Endodermal cell (in vitro differentiated cells): ENCODE results near the gene KIF26B. TPM values are rescaled to one million over a fixed set of nuclear protein-coding genes. Genes with fewer than 3 reads are reported as not detected.

Experiments
- DNase-seq: peaks from one replicate; pipeline ENCODE4 v3.0.0-alpha.2; 2017
- H3K27ac ChIP-seq: 2 replicates; pipeline ENCODE4 v1.5.1; 2013; ENCODE audit warnings: mild to moderate bottlenecking, low read depth, low read length, moderate library complexity
- H3K27me3 ChIP-seq: 2 replicates; pipeline ENCODE4 v1.6.1; 2013; ENCODE audit warnings: mild to moderate bottlenecking, low read length, moderate library complexity; ENCODE audit not compliant: insufficient read depth, control insufficient read depth, poor library complexity, severe bottlenecking
- H3K36me3 ChIP-seq: 2 replicates; pipeline ENCODE4 v1.7.0; 2013; ENCODE audit warnings: mild to moderate bottlenecking, low read length, moderate library complexity; ENCODE audit not compliant: control insufficient read depth, insufficient read depth
- H3K4me1 ChIP-seq: one replicate; pipeline ENCODE4 v1.7.0; 2013; ENCODE audit warnings: low read length; ENCODE audit not compliant: control insufficient read depth, insufficient read depth
- H3K4me3 ChIP-seq: 2 replicates; pipeline ENCODE4 v1.5.1; 2013; ENCODE audit warnings: mild to moderate bottlenecking, low read length, moderate library complexity
- H3K9ac ChIP-seq: 2 replicates; pipeline ENCODE4 v1.6.1; 2013; ENCODE audit warnings: mild to moderate bottlenecking, low read length, moderate library complexity; ENCODE audit not compliant: poor library complexity, severe bottlenecking; ENCODE audit errors: extremely low read depth
- H3K9me3 ChIP-seq: 2 replicates; pipeline ENCODE4 v1.6.1; 2013; ENCODE audit warnings: mild to moderate bottlenecking, low read length, moderate library complexity; ENCODE audit not compliant: control insufficient read depth
- H3K27ac Mint-ChIP-seq: 2 replicates; pipeline ENCODE4 v1.8.0; 2020; ENCODE audit warnings: mixed read lengths
- H3K27me3 Mint-ChIP-seq: 2 replicates; pipeline ENCODE4 v1.8.0; 2021; ENCODE audit warnings: mild to moderate bottlenecking, mixed read lengths; ENCODE audit not compliant: insufficient read depth
- H3K36me3 Mint-ChIP-seq: 2 replicates; pipeline ENCODE4 v1.8.0; 2020; ENCODE audit warnings: low read depth, mixed read lengths
- H3K4me1 Mint-ChIP-seq: 2 replicates; pipeline ENCODE4 v1.8.0; 2020; ENCODE audit warnings: mixed read lengths
- H3K4me3 Mint-ChIP-seq: 2 replicates; pipeline ENCODE4 v1.8.0; 2020; ENCODE audit warnings: mild to moderate bottlenecking, moderate library complexity, mixed read lengths
- H3K9me3 Mint-ChIP-seq: 2 replicates; pipeline ENCODE4 v1.8.0; 2020; ENCODE audit warnings: mild to moderate bottlenecking, mixed read lengths
- WGBS, 2 experiments: methylation state at CpG; one replicate each; pipeline versions ENCODE4 v1.1.5 to v1.1.7; 2013; ENCODE audit warnings: missing lambda C conversion rate in 2 of 2, mixed read lengths in 1 of 2; ENCODE audit not compliant: insufficient coverage in 1 of 2, insufficient read length in 1 of 2; 5-methylcytosine and 5-hydroxymethylcytosine counted together
- total RNA-seq, 2 donors: library from RNA; stranded (reverse); fragmentation: NEBNext Ultra II Directional in 1 of 2; extraction: Animal tissue kit (Norgen Biotek cat#: 25700) in 1 of 2; gene quantifications; 2 replicates in 1 of 2; 3 replicates in 1 of 2; pipeline ENCODE4 v1.2.1, GENCODE V29; 2021
- TF ChIP-seq, protein P1 (sequence below): fragments of 200-600 bp; sonication (generic); conservative IDR thresholded peaks from 2 replicates; pipeline ENCODE4 v1.5.0; 2021; ENCODE audit warnings: antibody characterized with exemption, mild to moderate bottlenecking

KIF26B gene
- total RNA-seq, 2 donors from 2014 or later = 12.3 to 21.0 TPM

DNA sequence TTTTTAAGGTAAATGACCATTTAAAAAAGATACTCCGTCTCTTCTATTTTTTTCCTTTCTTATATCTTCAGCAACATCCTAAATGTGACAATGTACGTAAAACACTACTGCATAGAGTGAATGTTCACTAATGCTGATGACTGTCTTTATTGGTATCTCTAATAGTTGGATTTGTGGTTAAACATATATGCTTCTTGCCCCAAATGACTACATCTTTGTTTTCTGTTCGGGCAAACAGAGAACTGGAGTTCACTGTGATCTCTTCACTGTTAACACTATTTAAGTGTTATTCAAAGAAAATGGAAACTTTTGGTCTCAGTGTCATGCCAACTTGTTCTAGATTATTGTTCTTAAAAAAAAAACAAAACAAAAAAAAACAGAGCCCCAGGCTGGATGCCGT is 109.4 kb downstream of the KIF26B start:
- no peak overlapping the region for H3K4me3 Mint-ChIP-seq
- H3K27ac Mint-ChIP-seq = no peak overlapping the region
- H3K27me3 Mint-ChIP-seq = peaks cover 2% of the 10 kb centered on the region
- H3K36me3 Mint-ChIP-seq = no peaks in the 10 kb centered on the region
- H3K4me3 ChIP-seq = no peak overlapping the region
- TF ChIP-seq, protein P1, sequence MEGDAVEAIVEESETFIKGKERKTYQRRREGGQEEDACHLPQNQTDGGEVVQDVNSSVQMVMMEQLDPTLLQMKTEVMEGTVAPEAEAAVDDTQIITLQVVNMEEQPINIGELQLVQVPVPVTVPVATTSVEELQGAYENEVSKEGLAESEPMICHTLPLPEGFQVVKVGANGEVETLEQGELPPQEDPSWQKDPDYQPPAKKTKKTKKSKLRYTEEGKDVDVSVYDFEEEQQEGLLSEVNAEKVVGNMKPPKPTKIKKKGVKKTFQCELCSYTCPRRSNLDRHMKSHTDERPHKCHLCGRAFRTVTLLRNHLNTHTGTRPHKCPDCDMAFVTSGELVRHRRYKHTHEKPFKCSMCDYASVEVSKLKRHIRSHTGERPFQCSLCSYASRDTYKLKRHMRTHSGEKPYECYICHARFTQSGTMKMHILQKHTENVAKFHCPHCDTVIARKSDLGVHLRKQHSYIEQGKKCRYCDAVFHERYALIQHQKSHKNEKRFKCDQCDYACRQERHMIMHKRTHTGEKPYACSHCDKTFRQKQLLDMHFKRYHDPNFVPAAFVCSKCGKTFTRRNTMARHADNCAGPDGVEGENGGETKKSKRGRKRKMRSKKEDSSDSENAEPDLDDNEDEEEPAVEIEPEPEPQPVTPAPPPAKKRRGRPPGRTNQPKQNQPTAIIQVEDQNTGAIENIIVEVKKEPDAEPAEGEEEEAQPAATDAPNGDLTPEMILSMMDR = no peak
- H3K36me3 ChIP-seq = no peaks in the 10 kb centered on the region
- no peaks in the 10 kb centered on the region for H3K9me3 Mint-ChIP-seq
- DNase-seq = no peak
- no peaks in the 10 kb centered on the region for H3K9me3 ChIP-seq
- H3K27ac ChIP-seq = no peak overlapping the region
- H3K27me3 ChIP-seq = no peaks in the 10 kb centered on the region
- H3K4me1 Mint-ChIP-seq = peaks cover 29% of the 10 kb centered on the region
- 97 to 100% methylated on average over 2 to 4 of the region's 4 CpGs for WGBS, 2 experiments
- H3K9ac ChIP-seq = no peak overlapping the region
- no peaks in the 10 kb centered on the region for H3K4me1 ChIP-seq

DNA sequence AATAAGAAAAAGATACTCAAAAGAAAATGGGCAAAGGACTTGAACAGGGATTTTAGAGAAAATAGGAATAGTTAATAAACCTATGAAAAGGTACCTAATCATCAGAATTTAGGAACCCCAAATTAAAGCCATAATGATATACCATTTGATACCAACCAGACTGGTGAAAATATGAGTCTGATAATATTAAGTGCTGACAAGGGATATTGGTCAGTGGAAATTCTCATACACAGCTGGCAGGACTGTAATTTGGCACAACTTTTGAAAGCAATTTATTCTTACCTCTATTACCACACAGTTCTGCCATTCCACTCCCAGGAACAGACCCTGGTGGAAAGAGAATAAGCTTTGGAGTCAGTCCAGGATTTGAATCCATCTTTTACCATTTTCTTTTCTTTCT is 111.3 kb downstream of the KIF26B start:
- no peaks in the 10 kb centered on the region for H3K4me1 ChIP-seq
- H3K9ac ChIP-seq = no peak overlapping the region
- no peaks in the 10 kb centered on the region for H3K27me3 ChIP-seq
- H3K4me3 Mint-ChIP-seq = no peak overlapping the region
- H3K27me3 Mint-ChIP-seq = peaks cover 9% of the 10 kb centered on the region
- H3K9me3 Mint-ChIP-seq = peaks cover 10% of the 10 kb centered on the region
- H3K36me3 Mint-ChIP-seq = peaks cover 9% of the 10 kb centered on the region
- peaks cover 9% of the 10 kb centered on the region for H3K9me3 ChIP-seq
- TF ChIP-seq, protein P1 = no peak
- no peak for DNase-seq
- H3K4me3 ChIP-seq = no peak overlapping the region
- H3K4me1 Mint-ChIP-seq = peaks cover 18% of the 10 kb centered on the region
- no peak overlapping the region for H3K27ac Mint-ChIP-seq
- H3K27ac ChIP-seq = no peak overlapping the region
- H3K36me3 ChIP-seq = no peaks in the 10 kb centered on the region

DNA sequence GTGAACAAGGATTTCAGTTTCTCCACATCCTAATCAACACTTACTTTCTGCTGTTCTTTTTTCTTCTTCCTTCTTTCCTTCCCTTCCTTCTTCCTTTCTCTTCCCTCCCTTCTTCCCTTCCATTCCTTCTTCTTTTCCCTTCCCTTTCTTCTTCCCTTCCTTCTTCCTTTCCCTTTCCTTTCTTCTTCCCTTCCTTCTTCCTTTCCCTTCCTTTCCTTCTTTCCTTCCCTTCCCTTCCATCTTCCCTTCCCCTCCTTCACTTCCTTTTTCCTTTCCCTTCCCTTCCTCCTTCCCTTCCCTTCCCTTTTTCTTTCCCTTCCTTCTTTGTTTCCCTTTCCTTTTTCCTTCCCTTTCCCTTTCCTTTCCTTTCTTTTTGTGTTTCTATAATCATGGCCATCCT is 115.3 kb downstream of the KIF26B start:
- H3K27ac Mint-ChIP-seq = no peak overlapping the region
- no peaks in the 10 kb centered on the region for H3K4me1 ChIP-seq
- H3K27me3 Mint-ChIP-seq = peaks cover 9% of the 10 kb centered on the region
- no peak overlapping the region for H3K4me3 Mint-ChIP-seq
- TF ChIP-seq, protein P1 = no peak
- H3K9ac ChIP-seq = no peak overlapping the region
- H3K4me1 Mint-ChIP-seq = peaks cover 9% of the 10 kb centered on the region
- peaks cover 9% of the 10 kb centered on the region for H3K36me3 Mint-ChIP-seq
- H3K27me3 ChIP-seq = no peaks in the 10 kb centered on the region
- no peaks in the 10 kb centered on the region for H3K36me3 ChIP-seq
- DNase-seq = no peak
- H3K9me3 ChIP-seq = peaks cover 14% of the 10 kb centered on the region
- H3K9me3 Mint-ChIP-seq = peaks cover 13% of the 10 kb centered on the region
- H3K27ac ChIP-seq = no peak overlapping the region
- H3K4me3 ChIP-seq = no peak overlapping the region
